Loucy (cell line): Measurements from ENCODE around the gene ACBD5.

Source experiments
- H2AFZ ChIP-seq: fragments of 200-600 bp; sonication (generic); 2 replicates; pipeline ENCODE4 v1.6.0; 2016; ENCODE audit warnings: antibody characterized with exemption, mild to moderate bottlenecking, low read length, moderate library complexity
- H3F3A ChIP-seq: fragments of 200-600 bp; 2 replicates; pipeline ENCODE4 v1.6.0; 2016; ENCODE audit warnings: antibody characterized with exemption, low read depth, mild to moderate bottlenecking
- H3K27me3 ChIP-seq: fragments of 200-600 bp; sonication (generic); 2 replicates; pipeline ENCODE4 v1.6.1; 2014; ENCODE audit warnings: low read length, mild to moderate bottlenecking; ENCODE audit not compliant: insufficient read depth, poor library complexity, severe bottlenecking
- H3K36me3 ChIP-seq: fragments of 200-600 bp; sonication (generic); 2 replicates; pipeline ENCODE4 v1.6.1; 2016; ENCODE audit warnings: low read length; ENCODE audit not compliant: insufficient read depth
- H3K4me1 ChIP-seq: fragments of 200-600 bp; sonication (generic); 2 replicates; pipeline ENCODE4 v1.5.1; 2014; ENCODE audit warnings: low read length, mild to moderate bottlenecking; ENCODE audit not compliant: insufficient read depth, poor library complexity, severe bottlenecking
- H3K4me2 ChIP-seq: fragments of 200-600 bp; sonication (generic); 2 replicates; pipeline ENCODE4 v1.6.0; 2014; ENCODE audit warnings: antibody characterized with exemption, low read length, low read depth, mild to moderate bottlenecking; ENCODE audit not compliant: poor library complexity, severe bottlenecking
- H3K4me3 ChIP-seq: fragments of 200-600 bp; sonication (generic); 2 replicates; pipeline ENCODE4 v1.5.1; 2014; ENCODE audit warnings: low read length, mild to moderate bottlenecking, mixed read lengths; ENCODE audit not compliant: poor library complexity, severe bottlenecking
- H3K79me2 ChIP-seq: fragments of 200-600 bp; sonication (generic); 2 replicates; pipeline ENCODE4 v1.6.1; 2014; ENCODE audit warnings: low read length; ENCODE audit not compliant: insufficient read depth
- H3K9ac ChIP-seq: fragments of 200-600 bp; sonication (generic); 2 replicates; pipeline ENCODE4 v1.6.0; 2014; ENCODE audit warnings: mild to moderate bottlenecking, low read depth, low read length, moderate library complexity; ENCODE audit not compliant: poor library complexity, severe bottlenecking
- H3K9me2 ChIP-seq: fragments of 200-600 bp; sonication (generic); replicated peaks from 2 replicates; pipeline ENCODE4 v1.6.1; 2016; ENCODE audit warnings: low read depth, low read length, mixed read lengths
- H3K9me3 ChIP-seq: fragments of 200-600 bp; sonication (generic); 2 replicates; pipeline ENCODE4 v1.6.1; 2014; ENCODE audit warnings: mild to moderate bottlenecking, antibody characterized with exemption, low read length, low read depth; ENCODE audit not compliant: insufficient read depth
- H4K20me1 ChIP-seq: fragments of 200-600 bp; sonication (generic); 2 replicates; pipeline ENCODE4 v1.6.0; 2014; ENCODE audit warnings: antibody characterized with exemption, low read length, mild to moderate bottlenecking; ENCODE audit not compliant: insufficient read depth, poor library complexity, severe bottlenecking
- EZH2phosphoT487 ChIP-seq: fragments of 200-600 bp; IDR thresholded peaks from 2 replicates; pipeline ENCODE4 v1.6.1; 2018; ENCODE audit warnings: antibody characterized with exemption, mild to moderate bottlenecking, moderate library complexity, borderline replicate concordance
- TF ChIP-seq, protein P1 (sequence below): fragments of 200-600 bp; sonication (generic); conservative IDR thresholded peaks from 2 replicates; pipeline ENCODE4 v1.5.1; 2014; ENCODE audit warnings: mild to moderate bottlenecking, antibody characterized with exemption, low read length

The ACBD5 gene

DNA sequence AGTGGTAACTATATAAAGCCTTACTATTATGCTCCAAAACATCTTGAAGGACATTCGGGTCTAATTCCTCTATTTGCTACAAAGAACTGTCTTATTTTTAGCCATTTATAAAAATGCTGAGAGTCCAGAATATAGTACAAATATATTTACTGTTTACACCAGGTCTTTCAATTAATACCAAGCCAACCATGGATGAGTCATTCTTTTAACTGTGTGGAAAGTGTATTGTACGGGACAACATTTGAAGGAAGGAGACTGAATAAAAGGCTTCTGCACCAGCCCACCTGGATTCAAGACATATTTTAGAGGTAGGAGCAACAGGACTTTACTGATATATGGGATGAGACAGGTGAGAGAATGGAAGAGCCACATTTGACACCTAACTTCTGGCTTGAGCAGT lies 50.1 kb downstream of the ACBD5 start:
- Histone ChIP-seq H3K4me2 (no peak overlapping the region), H3K79me2 (no peaks in the 10 kb centered on the region), H3F3A (no peaks in the 10 kb centered on the region), H4K20me1 (no peaks in the 10 kb centered on the region), H3K27me3 (no peaks in the 10 kb centered on the region), H3K9me3 (no peaks in the 10 kb centered on the region), H3K9me2 (no peaks in the 10 kb centered on the region), H3K4me1 (no peaks in the 10 kb centered on the region), H3K4me3 (no peak overlapping the region), H3K36me3 (peaks cover 15% of the 10 kb centered on the region; the same call in 1 of the 2 replicates), H2AFZ (no peak overlapping the region), H3K9ac (no peak overlapping the region)
- TF ChIP-seq, protein P1, sequence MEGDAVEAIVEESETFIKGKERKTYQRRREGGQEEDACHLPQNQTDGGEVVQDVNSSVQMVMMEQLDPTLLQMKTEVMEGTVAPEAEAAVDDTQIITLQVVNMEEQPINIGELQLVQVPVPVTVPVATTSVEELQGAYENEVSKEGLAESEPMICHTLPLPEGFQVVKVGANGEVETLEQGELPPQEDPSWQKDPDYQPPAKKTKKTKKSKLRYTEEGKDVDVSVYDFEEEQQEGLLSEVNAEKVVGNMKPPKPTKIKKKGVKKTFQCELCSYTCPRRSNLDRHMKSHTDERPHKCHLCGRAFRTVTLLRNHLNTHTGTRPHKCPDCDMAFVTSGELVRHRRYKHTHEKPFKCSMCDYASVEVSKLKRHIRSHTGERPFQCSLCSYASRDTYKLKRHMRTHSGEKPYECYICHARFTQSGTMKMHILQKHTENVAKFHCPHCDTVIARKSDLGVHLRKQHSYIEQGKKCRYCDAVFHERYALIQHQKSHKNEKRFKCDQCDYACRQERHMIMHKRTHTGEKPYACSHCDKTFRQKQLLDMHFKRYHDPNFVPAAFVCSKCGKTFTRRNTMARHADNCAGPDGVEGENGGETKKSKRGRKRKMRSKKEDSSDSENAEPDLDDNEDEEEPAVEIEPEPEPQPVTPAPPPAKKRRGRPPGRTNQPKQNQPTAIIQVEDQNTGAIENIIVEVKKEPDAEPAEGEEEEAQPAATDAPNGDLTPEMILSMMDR: no peak
- no peak for TF ChIP-seq EZH2phosphoT487

DNA sequence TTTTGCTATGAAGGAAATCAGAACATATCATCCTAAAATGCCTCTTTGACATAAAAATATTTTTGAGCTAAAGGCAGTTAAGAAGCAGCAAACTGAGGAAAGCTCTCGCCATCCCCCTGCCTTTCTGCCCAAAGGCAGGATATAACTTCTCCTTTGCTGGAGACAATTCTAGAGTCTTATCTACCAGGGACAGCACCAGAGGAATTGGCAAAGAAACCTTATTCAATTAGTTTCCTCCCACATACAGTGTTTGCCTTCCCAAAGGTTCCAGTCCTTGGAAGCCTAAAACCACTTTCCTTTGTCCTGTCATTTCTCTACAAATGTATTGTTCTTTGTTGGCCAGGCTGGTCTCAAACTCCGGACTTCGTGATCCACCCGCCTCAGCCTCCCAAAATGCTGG lies 51.7 kb downstream of the ACBD5 start:
- H3K9me3 ChIP-seq: no peaks in the 10 kb centered on the region
- H3K36me3 ChIP-seq: peaks cover 26% of the 10 kb centered on the region; the same call in 1 of the 2 replicates
- no peak overlapping the region for H3K9ac ChIP-seq
- H3K4me3 ChIP-seq: no peak overlapping the region
- no peak overlapping the region for H3K4me2 ChIP-seq
- no peaks in the 10 kb centered on the region for H4K20me1 ChIP-seq
- H3K79me2 ChIP-seq: no peaks in the 10 kb centered on the region
- no peaks in the 10 kb centered on the region for H3K4me1 ChIP-seq
- TF ChIP-seq EZH2phosphoT487: no peak
- no peaks in the 10 kb centered on the region for H3K9me2 ChIP-seq
- H3K27me3 ChIP-seq: no peaks in the 10 kb centered on the region
- no peak overlapping the region for H2AFZ ChIP-seq
- H3F3A ChIP-seq: no peaks in the 10 kb centered on the region

DNA sequence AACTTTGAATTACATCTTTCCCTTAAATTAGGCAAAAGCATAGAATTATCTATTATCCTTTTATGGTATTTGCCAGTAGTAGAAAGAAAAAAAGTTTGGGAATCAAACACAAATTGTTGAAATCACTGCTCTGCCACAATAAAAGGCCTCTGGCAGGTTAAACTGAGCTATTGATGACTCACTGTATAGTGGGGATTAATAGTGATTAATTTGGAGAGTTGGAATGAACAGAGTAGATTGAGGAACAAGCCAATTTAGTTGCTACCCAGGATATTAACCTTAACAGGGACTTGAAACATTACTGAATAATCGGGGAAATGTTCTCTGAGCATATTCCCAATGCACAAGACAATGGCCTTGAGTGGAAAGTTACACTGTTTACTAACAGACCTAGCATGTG lies 52.3 kb downstream of the ACBD5 start:
- no peak overlapping the region for H3K4me3 ChIP-seq
- no peaks in the 10 kb centered on the region for H3K9me2 ChIP-seq
- no peak overlapping the region for H3K4me2 ChIP-seq
- no peaks in the 10 kb centered on the region for H4K20me1 ChIP-seq
- no peaks in the 10 kb centered on the region for H3F3A ChIP-seq
- H3K4me1 ChIP-seq: no peaks in the 10 kb centered on the region
- no peak overlapping the region for H3K9ac ChIP-seq
- TF ChIP-seq EZH2phosphoT487: no peak
- TF ChIP-seq, protein P1: no peak
- H3K79me2 ChIP-seq: no peaks in the 10 kb centered on the region
- peaks cover 28% of the 10 kb centered on the region; the same call in 1 of the 2 replicates for H3K36me3 ChIP-seq
- no peaks in the 10 kb centered on the region for H3K9me3 ChIP-seq
- H3K27me3 ChIP-seq: no peaks in the 10 kb centered on the region
- H2AFZ ChIP-seq: no peak overlapping the region

DNA sequence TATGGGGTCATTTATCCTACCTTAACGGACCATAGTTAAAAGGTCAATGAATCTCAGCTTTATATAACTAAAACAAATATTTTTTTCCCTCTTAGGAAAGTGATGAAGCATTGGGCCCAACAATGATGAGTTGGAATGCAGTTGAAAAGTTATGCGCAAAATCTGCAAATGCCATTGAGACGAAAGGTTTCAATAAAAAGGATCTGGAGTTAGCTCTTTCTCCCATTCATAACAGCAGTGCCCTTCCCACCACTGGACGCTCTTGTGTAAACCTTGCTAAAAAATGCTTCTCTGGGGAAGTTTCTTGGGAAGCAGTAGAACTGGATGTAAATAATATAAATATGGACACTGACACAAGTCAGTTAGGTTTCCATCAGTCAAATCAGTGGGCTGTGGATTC lies 70.7 kb downstream of the ACBD5 start:
- Histone ChIP-seq H3F3A (no peaks in the 10 kb centered on the region), H2AFZ (no peak overlapping the region), H3K9ac (no peak overlapping the region), H3K27me3 (no peaks in the 10 kb centered on the region), H3K4me3 (no peak overlapping the region), H3K9me2 (no peaks in the 10 kb centered on the region), H3K4me1 (no peaks in the 10 kb centered on the region), H3K4me2 (no peak overlapping the region), H4K20me1 (no peaks in the 10 kb centered on the region), H3K36me3 (peaks cover 61% of the 10 kb centered on the region; the same call in 1 of the 2 replicates), H3K79me2 (no peaks in the 10 kb centered on the region), H3K9me3 (no peaks in the 10 kb centered on the region)
- TF ChIP-seq, protein P1: no peak
- no peak for TF ChIP-seq EZH2phosphoT487
